HPDE6-E6E7 (cell line): ENCODE data around the gene LTBP2.
"Not testable (repeated sequence)": the region's sequence is repeated elsewhere in the genome, so short reads cannot be mapped to it uniquely, and the experiment has no call there.

Source experiments
- DNase-seq: peaks from one replicate; pipeline ENCODE4 v3.0.0; 2011; ENCODE audit warnings: missing footprints; ENCODE audit errors: extremely low spot score

LTBP2 gene

GRCh38 chr14:74552623-74553022 is 59.4 kb downstream of the LTBP2 start:
- no peak for DNase-seq

- DNase-seq = no peak
Measured at GRCh38 chr14:74551431-74552371, 60.3 kb downstream of the LTBP2 start.

- no peak for DNase-seq
Measured at GRCh38 chr14:74551001-74551400, 61.0 kb downstream of the LTBP2 start.

- no peak for DNase-seq
Measured at GRCh38 chr14:74550071-74550470, 62.0 kb downstream of the LTBP2 start.

DNA sequence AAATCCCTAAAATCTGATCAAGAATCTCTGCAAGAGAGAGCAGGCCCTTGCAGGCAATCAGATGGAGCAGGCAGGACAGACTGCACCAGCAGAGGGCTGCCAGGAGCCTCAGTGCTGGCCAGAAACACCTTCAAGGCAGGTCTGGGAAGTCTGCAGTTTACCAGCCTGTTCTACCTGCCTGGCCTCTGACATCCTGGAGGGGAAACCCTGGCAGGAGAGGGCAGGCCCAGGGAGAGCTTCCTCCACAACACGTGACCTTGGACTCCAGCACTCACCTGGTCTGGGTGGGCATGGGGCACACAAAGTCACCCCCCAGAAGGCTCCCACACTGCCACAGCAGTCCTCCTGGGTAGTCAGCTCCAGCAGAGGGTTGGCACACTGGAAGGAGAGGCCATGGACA is 62.4 kb downstream of the LTBP2 start:
- DNase-seq = peak; percentile 72

GRCh38 chr14:74548881-74549280 is 63.2 kb downstream of the LTBP2 start:
- DNase-seq = no peak

GRCh38 chr14:74547331-74547927 is 64.6 kb downstream of the LTBP2 start:
- no peak for DNase-seq

- DNase-seq = no peak
Measured at GRCh38 chr14:74546416-74546815, 65.6 kb downstream of the LTBP2 start.

- no peak for DNase-seq
Measured at GRCh38 chr14:74545386-74545785, 66.7 kb downstream of the LTBP2 start.

- DNase-seq = no peak
Measured at GRCh38 chr14:74543771-74544438, 68.1 kb downstream of the LTBP2 start.

- no peak for DNase-seq
Measured at GRCh38 chr14:74542056-74542685, 69.9 kb downstream of the LTBP2 start.

GRCh38 chr14:74541225-74541624 is 70.8 kb downstream of the LTBP2 start:
- DNase-seq = no peak

DNA sequence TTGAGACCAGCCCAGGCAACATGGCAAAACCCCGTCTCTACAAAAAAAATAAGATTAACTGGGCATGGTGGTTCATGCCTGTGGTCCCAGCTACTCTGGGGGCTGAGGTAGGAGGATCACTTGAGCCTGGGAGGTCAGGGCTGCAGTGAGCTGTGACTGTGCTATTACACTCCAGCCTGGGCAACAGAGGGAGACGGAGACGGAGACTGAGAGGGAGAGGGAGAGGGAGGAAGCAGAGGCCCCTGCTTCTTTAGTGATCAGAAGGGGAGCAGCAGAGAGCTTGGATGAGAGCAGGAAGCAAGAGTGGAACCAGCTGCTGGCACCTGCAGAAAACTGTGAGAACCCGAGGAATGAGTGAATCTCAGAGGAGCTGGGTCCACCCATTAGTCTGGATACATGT is 72.5 kb downstream of the LTBP2 start:
- DNase-seq = no peak

- no peak for DNase-seq
Measured at GRCh38 chr14:74538411-74539391, 73.3 kb downstream of the LTBP2 start.

GRCh38 chr14:74536336-74536735 is 75.7 kb downstream of the LTBP2 start:
- DNase-seq = not testable (repeated sequence)

- no peak for DNase-seq
Measured at GRCh38 chr14:74535756-74536325, 76.2 kb downstream of the LTBP2 start.

GRCh38 chr14:74533576-74533975 is 78.5 kb downstream of the LTBP2 start:
- no peak for DNase-seq

DNA sequence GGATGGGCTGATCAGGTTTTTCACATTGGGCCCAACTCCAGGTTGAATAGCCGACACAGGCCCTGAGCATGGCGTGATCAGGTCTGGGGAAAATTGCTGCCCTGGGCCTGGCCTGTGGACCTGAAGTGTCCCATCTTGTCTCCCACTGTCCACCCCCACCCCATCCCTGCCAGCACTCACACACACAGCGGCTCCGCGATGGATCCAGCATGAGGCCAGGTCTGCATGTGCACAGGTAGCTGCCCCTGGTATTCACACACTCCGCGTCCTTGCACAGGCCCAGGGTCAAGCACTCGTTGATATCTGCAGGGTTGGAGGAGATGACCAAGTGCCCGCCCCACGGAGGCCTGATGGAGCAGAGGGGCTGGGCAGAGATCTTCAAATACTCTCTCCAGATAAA is 79.8 kb downstream of the LTBP2 start:
- no peak for DNase-seq

DNA sequence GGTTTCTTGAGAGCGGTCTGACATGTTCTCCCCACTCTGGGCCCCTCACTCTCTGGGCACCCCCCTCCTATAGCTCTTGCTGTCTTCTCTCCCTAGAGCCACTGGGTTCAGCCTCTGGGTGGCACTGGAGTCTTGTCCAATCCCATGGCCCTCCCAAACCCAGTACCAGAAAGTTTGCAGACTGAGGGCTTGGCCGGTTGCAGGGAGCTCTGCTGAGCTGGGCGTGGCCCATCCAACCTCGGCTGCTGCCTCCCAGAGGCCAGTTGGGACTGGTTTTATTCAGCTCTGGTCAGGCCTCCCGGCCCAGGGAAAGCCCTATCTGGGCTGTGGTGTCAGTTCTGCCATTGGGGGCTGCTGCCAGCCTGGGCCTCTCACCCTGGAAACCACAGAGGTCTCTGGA is 80.6 kb downstream of the LTBP2 start:
- peak; percentile 53 for DNase-seq

GRCh38 chr14:74531006-74531405 is 81.0 kb downstream of the LTBP2 start:
- DNase-seq = no peak

GRCh38 chr14:74528886-74529285 is 83.2 kb downstream of the LTBP2 start:
- no peak for DNase-seq
